GM23338 (cell line): ENCODE data around the gene ATXN7. TPM values are rescaled to one million over a fixed set of nuclear protein-coding genes. Genes with fewer than 3 reads are reported as not detected.

Source experiments
- ATAC-seq: fragments of 200-7000 bp; cut with Tn5 transposase; 3 replicates; pipeline ENCODE4 v1.9.1; 2020
- DNase-seq: peaks from one replicate; pipeline ENCODE4 v3.0.0-alpha.2; 2015; ENCODE audit warnings: low spot score
- H2AFZ ChIP-seq: fragments of 200-600 bp; sonication (generic); 2 replicates; pipeline ENCODE4 v1.8.0; 2016; ENCODE audit warnings: antibody characterized with exemption, mild to moderate bottlenecking, moderate library complexity
- H3F3A ChIP-seq: fragments of 200-600 bp; sonication (generic); replicated peaks from 2 replicates; pipeline ENCODE4 v1.8.0; 2017; ENCODE audit warnings: antibody characterized with exemption, mixed run types, low read depth
- H3K27ac ChIP-seq: fragments of 200-600 bp; sonication (generic); 2 replicates; pipeline ENCODE4 v1.6.1; 2016; ENCODE audit warnings: low read depth
- H3K27me3 ChIP-seq: fragments of 200-600 bp; sonication (generic); 2 replicates; pipeline ENCODE4 v1.8.0; 2016; ENCODE audit warnings: mild to moderate bottlenecking, mixed run types, moderate library complexity; ENCODE audit not compliant: insufficient read depth
- H3K36me3 ChIP-seq: fragments of 200-600 bp; sonication (generic); 2 replicates; pipeline ENCODE4 v1.8.0; 2016; ENCODE audit warnings: mild to moderate bottlenecking; ENCODE audit not compliant: insufficient read depth
- H3K4me1 ChIP-seq: fragments of 200-600 bp; sonication (generic); 2 replicates; pipeline ENCODE4 v1.8.0; 2016; ENCODE audit warnings: mild to moderate bottlenecking, moderate library complexity; ENCODE audit not compliant: insufficient read depth
- H3K4me2 ChIP-seq: fragments of 200-600 bp; sonication (generic); 2 replicates; pipeline ENCODE4 v1.7.1; 2017; ENCODE audit warnings: mixed run types
- H3K4me3 ChIP-seq: fragments of 200-600 bp; sonication (generic); 2 replicates; pipeline ENCODE4 v1.6.1; 2016; ENCODE audit warnings: mixed run types
- H3K79me2 ChIP-seq: fragments of 200-600 bp; sonication (generic); replicated peaks from 2 replicates; pipeline ENCODE4 v1.8.0; 2017; ENCODE audit warnings: mild to moderate bottlenecking; ENCODE audit not compliant: insufficient read depth
- H3K9me2 ChIP-seq: fragments of 200-600 bp; sonication (generic); 2 replicates; pipeline ENCODE4 v1.8.0; 2017; ENCODE audit not compliant: insufficient read depth
- H4K20me1 ChIP-seq: fragments of 200-600 bp; sonication (generic); replicated peaks from 2 replicates; pipeline ENCODE4 v1.8.0; 2017; ENCODE audit warnings: mild to moderate bottlenecking; ENCODE audit not compliant: insufficient read depth
- H3K27ac Mint-ChIP-seq: 2 replicates; pipeline ENCODE4 v1.8.0; 2020; ENCODE audit warnings: inconsistent platforms, mild to moderate bottlenecking, moderate library complexity, mixed read lengths
- H3K27me3 Mint-ChIP-seq: 3 replicates; pipeline ENCODE4 v1.8.0; 2022; ENCODE audit warnings: low read depth, mild to moderate bottlenecking, moderate library complexity, mixed read lengths, inconsistent platforms; ENCODE audit not compliant: insufficient read depth, poor library complexity
- H3K36me3 Mint-ChIP-seq: 3 replicates; pipeline ENCODE4 v1.8.0; 2021; ENCODE audit warnings: low read depth, mild to moderate bottlenecking, inconsistent platforms, moderate library complexity, mixed read lengths
- H3K4me1 Mint-ChIP-seq: 3 replicates; pipeline ENCODE4 v1.8.0; 2020; ENCODE audit warnings: mild to moderate bottlenecking, inconsistent platforms, mixed read lengths
- H3K4me3 Mint-ChIP-seq: 3 replicates; pipeline ENCODE4 v1.8.0; 2021; ENCODE audit warnings: moderate library complexity, mild to moderate bottlenecking, inconsistent platforms, mixed read lengths
- H3K9me3 Mint-ChIP-seq: 3 replicates; pipeline ENCODE4 v1.8.0; 2020; ENCODE audit warnings: moderate library complexity, mild to moderate bottlenecking, inconsistent platforms, mixed read lengths
- EZH2 ChIP-seq: fragments of 200-600 bp; sonication (generic); IDR thresholded peaks from one replicate; pipeline ENCODE4 v1.8.0; 2017; ENCODE audit warnings: antibody characterized with exemption, mild to moderate bottlenecking, low read depth; ENCODE audit not compliant: unreplicated experiment
- EZH2phosphoT487 ChIP-seq: fragments of 200-600 bp; sonication (generic); IDR thresholded peaks from one replicate; pipeline ENCODE4 v1.8.1; 2018; ENCODE audit warnings: antibody characterized with exemption; ENCODE audit not compliant: unreplicated experiment
- ZNF331 ChIP-seq: fragments of 250-450 bp; sonication (Bioruptor Pico); IDR thresholded peaks from 2 replicates; pipeline ENCODE4 v1.5.0; 2020; ENCODE audit warnings: low read depth, mild to moderate bottlenecking, moderate library complexity
- polyA plus RNA-seq: library from polyadenylated mRNA; unstranded; fragments of >200 nt; fragmentation: Nextera tagmentation; extraction: Ambion mirVana; gene quantifications from 2 replicates; pipeline ENCODE4 v1.2.1, GENCODE V29; 2016
- total RNA-seq: library from RNA; depleted of rRNA; stranded (reverse); fragments of >200 nt; shearing (Covaris generic); gene quantifications from 2 replicates; pipeline ENCODE4 v1.2.3, GENCODE V29; 2014
- TF ChIP-seq, protein P1 (sequence below): IDR thresholded peaks from one replicate; pipeline ENCODE4 v1.6.1; 2018; ENCODE audit warnings: antibody characterized with exemption; ENCODE audit not compliant: unreplicated experiment

ATXN7 gene
- total and polyA plus RNA-seq, 2 experiments from 2014 or later = 4.0 to 17.2 TPM

GRCh38 chr3:63933459-63933858 lies 69.8 kb downstream of the ATXN7 start (continued):
- TF ChIP-seq, protein P1, sequence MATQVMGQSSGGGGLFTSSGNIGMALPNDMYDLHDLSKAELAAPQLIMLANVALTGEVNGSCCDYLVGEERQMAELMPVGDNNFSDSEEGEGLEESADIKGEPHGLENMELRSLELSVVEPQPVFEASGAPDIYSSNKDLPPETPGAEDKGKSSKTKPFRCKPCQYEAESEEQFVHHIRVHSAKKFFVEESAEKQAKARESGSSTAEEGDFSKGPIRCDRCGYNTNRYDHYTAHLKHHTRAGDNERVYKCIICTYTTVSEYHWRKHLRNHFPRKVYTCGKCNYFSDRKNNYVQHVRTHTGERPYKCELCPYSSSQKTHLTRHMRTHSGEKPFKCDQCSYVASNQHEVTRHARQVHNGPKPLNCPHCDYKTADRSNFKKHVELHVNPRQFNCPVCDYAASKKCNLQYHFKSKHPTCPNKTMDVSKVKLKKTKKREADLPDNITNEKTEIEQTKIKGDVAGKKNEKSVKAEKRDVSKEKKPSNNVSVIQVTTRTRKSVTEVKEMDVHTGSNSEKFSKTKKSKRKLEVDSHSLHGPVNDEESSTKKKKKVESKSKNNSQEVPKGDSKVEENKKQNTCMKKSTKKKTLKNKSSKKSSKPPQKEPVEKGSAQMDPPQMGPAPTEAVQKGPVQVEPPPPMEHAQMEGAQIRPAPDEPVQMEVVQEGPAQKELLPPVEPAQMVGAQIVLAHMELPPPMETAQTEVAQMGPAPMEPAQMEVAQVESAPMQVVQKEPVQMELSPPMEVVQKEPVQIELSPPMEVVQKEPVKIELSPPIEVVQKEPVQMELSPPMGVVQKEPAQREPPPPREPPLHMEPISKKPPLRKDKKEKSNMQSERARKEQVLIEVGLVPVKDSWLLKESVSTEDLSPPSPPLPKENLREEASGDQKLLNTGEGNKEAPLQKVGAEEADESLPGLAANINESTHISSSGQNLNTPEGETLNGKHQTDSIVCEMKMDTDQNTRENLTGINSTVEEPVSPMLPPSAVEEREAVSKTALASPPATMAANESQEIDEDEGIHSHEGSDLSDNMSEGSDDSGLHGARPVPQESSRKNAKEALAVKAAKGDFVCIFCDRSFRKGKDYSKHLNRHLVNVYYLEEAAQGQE = no peak

- ATAC-seq (peak; percentile 66), DNase-seq (peak; percentile 37)
- Mint-ChIP-seq H3K4me3 (no peak overlapping the region), H3K27ac (0 out of 2 replicates have a peak overlapping the region, but pooled peaks have one; percentile 39), H3K36me3 (no peaks in the 10 kb centered on the region), H3K9me3 (no peaks in the 10 kb centered on the region), H3K27me3 (no peaks in the 10 kb centered on the region), H3K4me1 (peaks cover 57% of the 10 kb centered on the region)
- Histone ChIP-seq H2AFZ (no peak overlapping the region), H3K4me2 (peak overlapping the region; percentile 61; the same call in 1 of the 2 replicates), H3K4me1 (peaks cover 22% of the 10 kb centered on the region; the same call in 1 of the 2 replicates), H3K36me3 (no peaks in the 10 kb centered on the region), H3K4me3 (no peak overlapping the region), H3K27ac (no peak overlapping the region; the same call in 1 of the 2 replicates), H3K9me2 (no peaks in the 10 kb centered on the region), H3K27me3 (no peaks in the 10 kb centered on the region), H4K20me1 (peaks cover 6% of the 10 kb centered on the region; the same call in 1 of the 2 replicates), H3K79me2 (peaks cover 67% of the 10 kb centered on the region), H3F3A (no peaks in the 10 kb centered on the region)
- TF ChIP-seq EZH2 (no peak), ZNF331 (CRISPR knock-in tag) (0 out of 2 replicates have a peak, but pooled peaks have one; percentile 22), EZH2phosphoT487 (no peak)
These were observed 70.6 kb downstream of the ATXN7 start for GRCh38 chr3:63934041-63934866.

GRCh38 chr3:63936925-63937324 lies 73.3 kb downstream of the ATXN7 start:
- Mint-ChIP-seq H3K27me3 (no peaks in the 10 kb centered on the region), H3K9me3 (no peaks in the 10 kb centered on the region), H3K4me3 (no peak overlapping the region), H3K36me3 (no peaks in the 10 kb centered on the region), H3K27ac (no peak overlapping the region), H3K4me1 (peaks cover 47% of the 10 kb centered on the region)
- Histone ChIP-seq H3K36me3 (no peaks in the 10 kb centered on the region), H3K4me1 (peaks cover 22% of the 10 kb centered on the region; the same call in 1 of the 2 replicates), H3K9me2 (no peaks in the 10 kb centered on the region), H3K27me3 (no peaks in the 10 kb centered on the region), H3K4me3 (no peak overlapping the region), H3F3A (no peaks in the 10 kb centered on the region), H2AFZ (no peak overlapping the region), H4K20me1 (no peaks in the 10 kb centered on the region; the same call in 1 of the 2 replicates), H3K27ac (no peak overlapping the region), H3K79me2 (peaks cover 65% of the 10 kb centered on the region), H3K4me2 (no peak overlapping the region)
- DNase-seq (no peak), ATAC-seq (no peak)
- TF ChIP-seq, protein P1 = no peak
- TF ChIP-seq EZH2phosphoT487 = no peak
